Stimulated activated naive CD8-positive, alpha-beta T cell treated with anti-CD3 and anti-CD28 coated beads, Interleukin-15, amount 100 ng/mL, for 72 hours (primary cell): ENCODE results near the gene ADGRF5.

Experiments used
- ATAC-seq: fragments of 150-1000 bp; cut with Tn5 transposase; 2 replicates; pipeline ENCODE4 v1.10.0; 2021; ENCODE audit warnings: mild to moderate bottlenecking, moderate library complexity
- DNase-seq, 2 donors: peaks; one replicate each; pipeline ENCODE4 v3.0.0; 2021 to 2022
- H3K27ac Mint-ChIP-seq, 2 donors: one replicate each; pipeline ENCODE4 v1.8.0; 2022; ENCODE audit warnings: mild to moderate bottlenecking in 2 of 2, mixed read lengths in 2 of 2, moderate library complexity in 2 of 2
- H3K27me3 Mint-ChIP-seq: one replicate; pipeline ENCODE4 v1.8.0; 2022; ENCODE audit warnings: mixed read lengths
- H3K4me1 Mint-ChIP-seq: one replicate; pipeline ENCODE4 v1.8.0; 2022; ENCODE audit warnings: mild to moderate bottlenecking, mixed read lengths
- H3K4me3 Mint-ChIP-seq, 2 donors: one replicate each; pipeline ENCODE4 v1.8.0; 2022; ENCODE audit warnings: mild to moderate bottlenecking in 2 of 2, mixed read lengths in 2 of 2, moderate library complexity in 1 of 2
- H3K9me3 Mint-ChIP-seq, 2 donors: one replicate each; pipeline ENCODE4 v1.8.0; 2022; ENCODE audit warnings: mixed read lengths in 2 of 2

ADGRF5 gene

GRCh38 chr6:46940433-46941226 lies 18.9 kb upstream of the ADGRF5 start:
- ATAC-seq (no peak), DNase-seq (no peak)
- no peaks in the 10 kb centered on the region for H3K9me3 Mint-ChIP-seq
- no peak overlapping the region for H3K4me3 Mint-ChIP-seq
- peaks cover 7% of the 10 kb centered on the region for H3K27me3 Mint-ChIP-seq
- H3K27ac Mint-ChIP-seq, result no peak overlapping the region
- H3K4me1 Mint-ChIP-seq, result no peaks in the 10 kb centered on the region

- Mint-ChIP-seq H3K4me3 (no peak overlapping the region), H3K27me3 (peaks cover 7% of the 10 kb centered on the region), H3K4me1 (no peaks in the 10 kb centered on the region), H3K9me3 (no peaks in the 10 kb centered on the region), H3K27ac (no peak overlapping the region)
- ATAC-seq (no peak), DNase-seq (no peak)
Observed at GRCh38 chr6:46937642-46938041, 15.9 kb upstream of the ADGRF5 start.

GRCh38 chr6:46935687-46936086 lies 13.9 kb upstream of the ADGRF5 start:
- ATAC-seq (no peak), DNase-seq (no peak)
- Mint-ChIP-seq H3K27me3 (peaks cover 7% of the 10 kb centered on the region), H3K4me1 (no peaks in the 10 kb centered on the region), H3K27ac (no peak overlapping the region), H3K9me3 (no peaks in the 10 kb centered on the region), H3K4me3 (no peak overlapping the region)

GRCh38 chr6:46933751-46934150 lies 12.0 kb upstream of the ADGRF5 start:
- ATAC-seq (no peak), DNase-seq (no peak)
- H3K4me1 Mint-ChIP-seq, result no peaks in the 10 kb centered on the region
- peaks cover 7% of the 10 kb centered on the region for H3K27me3 Mint-ChIP-seq
- H3K9me3 Mint-ChIP-seq, result no peaks in the 10 kb centered on the region
- no peak overlapping the region for H3K4me3 Mint-ChIP-seq
- H3K27ac Mint-ChIP-seq, result no peak overlapping the region

- ATAC-seq, result no peak
- Mint-ChIP-seq H3K4me1 (no peaks in the 10 kb centered on the region), H3K27me3 (no peaks in the 10 kb centered on the region), H3K9me3 (no peaks in the 10 kb centered on the region), H3K4me3 (no peak overlapping the region), H3K27ac (no peak overlapping the region)
- DNase-seq, result no peak
Observed at GRCh38 chr6:46932526-46933319, 11.0 kb upstream of the ADGRF5 start.

GRCh38 chr6:46931416-46931815 lies 9.7 kb upstream of the ADGRF5 start:
- Mint-ChIP-seq H3K9me3 (no peaks in the 10 kb centered on the region), H3K27ac (no peak overlapping the region), H3K4me3 (no peak overlapping the region), H3K27me3 (peaks cover 4% of the 10 kb centered on the region), H3K4me1 (no peaks in the 10 kb centered on the region)
- DNase-seq (no peak), ATAC-seq (no peak)

GRCh38 chr6:46930331-46930730 lies 8.6 kb upstream of the ADGRF5 start:
- Mint-ChIP-seq H3K9me3 (no peaks in the 10 kb centered on the region), H3K4me1 (no peaks in the 10 kb centered on the region), H3K27me3 (peaks cover 8% of the 10 kb centered on the region), H3K4me3 (no peak overlapping the region), H3K27ac (no peak overlapping the region)
- ATAC-seq, result no peak
- no peak for DNase-seq

- peaks cover 0 to 8% of the 10 kb centered on the region in 2 donors for H3K9me3 Mint-ChIP-seq
- no peak overlapping the region for H3K27ac Mint-ChIP-seq
- DNase-seq (no peak), ATAC-seq (no peak)
- no peaks in the 10 kb centered on the region for H3K4me1 Mint-ChIP-seq
- no peak overlapping the region for H3K4me3 Mint-ChIP-seq
- H3K27me3 Mint-ChIP-seq, result peaks cover 25% of the 10 kb centered on the region
Observed at GRCh38 chr6:46927066-46927465, 5.3 kb upstream of the ADGRF5 start.

GRCh38 chr6:46926481-46926880 lies 4.7 kb upstream of the ADGRF5 start:
- Mint-ChIP-seq H3K27ac (no peak overlapping the region), H3K27me3 (peaks cover 25% of the 10 kb centered on the region), H3K9me3 (peaks cover 0 to 8% of the 10 kb centered on the region in 2 donors), H3K4me1 (no peaks in the 10 kb centered on the region), H3K4me3 (no peak overlapping the region)
- DNase-seq (no peak), ATAC-seq (no peak)

- Mint-ChIP-seq H3K27me3 (peaks cover 25% of the 10 kb centered on the region), H3K9me3 (peaks cover 0 to 8% of the 10 kb centered on the region in 2 donors), H3K4me1 (no peaks in the 10 kb centered on the region), H3K27ac (no peak overlapping the region), H3K4me3 (no peak overlapping the region)
- ATAC-seq (no peak), DNase-seq (no peak)
Observed at GRCh38 chr6:46925563-46926253, 4.0 kb upstream of the ADGRF5 start.

- ATAC-seq, result no peak
- no peak for DNase-seq
- Mint-ChIP-seq H3K27me3 (peaks cover 25% of the 10 kb centered on the region), H3K4me3 (no peak overlapping the region), H3K9me3 (peaks cover 0 to 8% of the 10 kb centered on the region in 2 donors), H3K4me1 (no peaks in the 10 kb centered on the region), H3K27ac (no peak overlapping the region)
Observed at GRCh38 chr6:46923476-46923875, 1.7 kb upstream of the ADGRF5 start.

- H3K27me3 Mint-ChIP-seq, result peaks cover 25% of the 10 kb centered on the region
- DNase-seq (no peak), ATAC-seq (no peak)
- H3K27ac Mint-ChIP-seq, result no peak overlapping the region
- no peak overlapping the region for H3K4me3 Mint-ChIP-seq
- H3K4me1 Mint-ChIP-seq, result no peaks in the 10 kb centered on the region
- H3K9me3 Mint-ChIP-seq, result peaks cover 0 to 8% of the 10 kb centered on the region in 2 donors
Observed at GRCh38 chr6:46921059-46921458, 679 bp downstream of the ADGRF5 start.

GRCh38 chr6:46918806-46919205 lies 2.9 kb downstream of the ADGRF5 start:
- Mint-ChIP-seq H3K27me3 (peaks cover 9% of the 10 kb centered on the region), H3K4me3 (no peak overlapping the region), H3K27ac (no peak overlapping the region), H3K9me3 (peaks cover 0 to 1% of the 10 kb centered on the region in 2 donors), H3K4me1 (no peaks in the 10 kb centered on the region)
- ATAC-seq (no peak), DNase-seq (no peak)

- DNase-seq (no peak), ATAC-seq (no peak)
- Mint-ChIP-seq H3K4me3 (no peak overlapping the region), H3K27ac (no peak overlapping the region), H3K4me1 (no peaks in the 10 kb centered on the region), H3K27me3 (peaks cover 8% of the 10 kb centered on the region), H3K9me3 (no peaks in the 10 kb centered on the region)
Observed at GRCh38 chr6:46917002-46917545, 4.7 kb downstream of the ADGRF5 start.

GRCh38 chr6:46915866-46916265 lies 5.9 kb downstream of the ADGRF5 start:
- ATAC-seq, result no peak
- no peak overlapping the region for H3K27ac Mint-ChIP-seq
- peaks cover 8% of the 10 kb centered on the region for H3K27me3 Mint-ChIP-seq
- no peak overlapping the region for H3K4me3 Mint-ChIP-seq
- no peaks in the 10 kb centered on the region for H3K9me3 Mint-ChIP-seq
- no peaks in the 10 kb centered on the region for H3K4me1 Mint-ChIP-seq
- DNase-seq, result no peak

GRCh38 chr6:46915380-46915779 lies 6.4 kb downstream of the ADGRF5 start:
- no peaks in the 10 kb centered on the region for H3K4me1 Mint-ChIP-seq
- H3K27me3 Mint-ChIP-seq, result peaks cover 8% of the 10 kb centered on the region
- DNase-seq, result no peak
- H3K27ac Mint-ChIP-seq, result no peak overlapping the region
- H3K4me3 Mint-ChIP-seq, result no peak overlapping the region
- no peak for ATAC-seq
- H3K9me3 Mint-ChIP-seq, result no peaks in the 10 kb centered on the region
